HG02870 (cell line): Measurements from ENCODE around the gene ASS1.

Source experiments
- ATAC-seq: cut with Tn5 transposase; IDR thresholded peaks from one replicate; pipeline ENCODE4 v1.9.1; 2021; ENCODE audit warnings: mild to moderate bottlenecking, moderate library complexity; ENCODE audit not compliant: unreplicated experiment

Gene ASS1

DNA sequence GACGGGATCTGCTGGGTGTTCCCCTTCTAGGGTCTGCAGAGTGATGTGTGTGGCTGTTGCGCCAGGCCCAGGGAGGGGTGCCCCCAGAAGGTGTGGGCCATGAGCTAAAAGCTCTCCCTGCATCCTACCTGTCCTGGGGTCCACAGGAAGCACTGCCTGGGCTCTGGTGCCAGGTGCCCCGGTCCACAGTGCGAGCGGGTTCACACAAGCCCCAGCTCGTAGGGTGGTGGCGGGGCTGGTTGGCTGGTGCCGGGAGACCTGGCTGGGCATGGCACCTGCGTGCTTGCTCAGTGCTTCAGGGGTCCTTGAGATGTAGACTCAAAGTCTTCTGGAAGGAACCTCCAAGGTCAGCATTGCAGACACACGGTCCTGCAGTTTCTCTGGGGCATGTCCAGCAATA, 25.5 kb downstream of the ASS1 start:
- ATAC-seq = no peak

GRCh38 chr9:130470950-130471349, 26.2 kb downstream of the ASS1 start:
- ATAC-seq = no peak

GRCh38 chr9:130471411-130472183, 26.8 kb downstream of the ASS1 start:
- ATAC-seq = no peak

DNA sequence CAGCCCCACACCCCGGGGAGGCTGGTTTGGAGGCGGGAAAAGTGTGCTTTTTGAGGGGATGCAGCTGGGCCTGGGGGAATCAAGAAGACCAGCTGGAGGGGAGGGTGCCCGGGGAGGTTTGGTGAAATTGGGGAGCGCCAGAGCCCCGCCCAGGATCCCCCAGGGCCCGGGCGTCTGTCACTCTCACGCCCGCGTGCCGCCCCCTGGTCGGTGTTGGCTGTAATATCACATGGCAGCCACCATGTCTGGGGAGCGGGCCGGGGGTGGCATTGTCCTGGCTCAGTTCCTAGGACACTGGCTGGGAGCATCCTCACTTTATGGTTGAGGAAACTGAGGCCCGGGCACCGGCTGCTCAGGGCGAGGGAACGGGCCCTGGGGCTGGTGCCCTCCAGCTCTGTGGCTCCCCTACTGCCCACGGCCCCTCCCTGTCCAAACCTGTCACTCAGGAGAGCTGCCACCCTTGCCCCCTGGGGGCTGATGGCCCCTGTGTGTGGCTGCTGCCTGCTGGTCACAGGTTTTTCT, 27.5 kb downstream of the ASS1 start:
- no peak for ATAC-seq

DNA sequence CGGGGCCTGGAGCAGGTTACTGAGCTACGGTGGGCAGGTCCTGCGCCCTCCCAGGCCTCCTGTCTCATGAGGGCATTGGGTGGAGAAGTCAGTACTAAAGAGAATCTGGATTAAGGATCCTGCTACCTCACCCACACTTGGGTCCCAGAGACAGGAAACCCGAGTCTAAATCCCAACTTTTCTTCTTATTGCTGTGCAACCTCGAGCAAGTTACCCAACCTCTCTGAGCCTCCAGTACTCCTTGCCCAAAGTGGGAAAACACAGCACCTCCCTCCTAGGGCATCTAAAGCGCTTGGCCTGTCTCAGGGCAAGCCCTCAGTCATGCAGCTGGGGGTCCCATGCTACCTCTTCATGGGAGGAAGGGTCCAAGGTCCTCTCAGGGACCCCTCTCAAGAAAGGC, 28.2 kb downstream of the ASS1 start:
- ATAC-seq = no peak

- ATAC-seq = no peak
Measured at GRCh38 chr9:130473566-130473965, 28.8 kb downstream of the ASS1 start.

DNA sequence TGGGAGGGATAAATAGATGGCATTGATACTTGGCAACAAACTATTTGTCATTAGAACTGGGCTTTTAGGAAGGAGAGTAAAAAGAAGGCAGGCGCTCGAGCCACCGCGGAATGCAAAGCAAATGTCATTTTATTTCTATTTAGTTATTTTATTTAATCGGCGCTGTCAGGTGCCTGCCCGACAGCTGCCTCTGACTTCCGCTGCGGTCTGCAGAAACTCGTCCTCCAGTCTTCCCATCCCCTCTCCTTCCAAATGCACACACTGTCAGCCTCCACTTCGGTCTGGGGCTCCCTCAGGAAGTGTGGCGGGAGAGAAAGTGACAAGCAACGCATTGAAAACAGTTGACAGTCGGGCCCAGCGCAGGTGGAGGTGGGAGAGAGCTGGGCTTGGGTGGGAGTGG, 29.3 kb downstream of the ASS1 start:
- ATAC-seq = no peak

GRCh38 chr9:130476151-130476730, 31.5 kb downstream of the ASS1 start:
- ATAC-seq = no peak

GRCh38 chr9:130477564-130477963, 32.8 kb downstream of the ASS1 start:
- ATAC-seq = no peak

DNA sequence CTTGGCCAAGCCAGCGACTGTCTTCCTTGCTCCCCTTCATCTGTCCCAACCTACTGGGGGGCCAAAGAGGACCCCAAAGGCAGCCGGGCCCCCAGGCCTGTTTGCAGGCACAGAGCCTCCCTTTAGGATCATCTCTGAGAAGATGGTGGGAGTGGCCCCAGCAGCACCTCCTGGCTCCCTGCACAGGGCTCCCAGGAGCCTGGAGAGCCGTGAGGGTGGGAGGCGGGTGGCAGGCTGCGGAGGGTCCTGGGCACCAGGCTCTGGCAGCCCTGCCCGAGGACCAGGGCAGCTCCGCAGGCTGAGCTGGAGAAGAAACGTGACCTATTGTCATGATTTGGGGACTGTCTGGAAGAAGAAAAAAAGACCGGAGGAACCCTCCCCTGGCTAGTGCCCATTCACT, 33.4 kb downstream of the ASS1 start:
- ATAC-seq = no peak

DNA sequence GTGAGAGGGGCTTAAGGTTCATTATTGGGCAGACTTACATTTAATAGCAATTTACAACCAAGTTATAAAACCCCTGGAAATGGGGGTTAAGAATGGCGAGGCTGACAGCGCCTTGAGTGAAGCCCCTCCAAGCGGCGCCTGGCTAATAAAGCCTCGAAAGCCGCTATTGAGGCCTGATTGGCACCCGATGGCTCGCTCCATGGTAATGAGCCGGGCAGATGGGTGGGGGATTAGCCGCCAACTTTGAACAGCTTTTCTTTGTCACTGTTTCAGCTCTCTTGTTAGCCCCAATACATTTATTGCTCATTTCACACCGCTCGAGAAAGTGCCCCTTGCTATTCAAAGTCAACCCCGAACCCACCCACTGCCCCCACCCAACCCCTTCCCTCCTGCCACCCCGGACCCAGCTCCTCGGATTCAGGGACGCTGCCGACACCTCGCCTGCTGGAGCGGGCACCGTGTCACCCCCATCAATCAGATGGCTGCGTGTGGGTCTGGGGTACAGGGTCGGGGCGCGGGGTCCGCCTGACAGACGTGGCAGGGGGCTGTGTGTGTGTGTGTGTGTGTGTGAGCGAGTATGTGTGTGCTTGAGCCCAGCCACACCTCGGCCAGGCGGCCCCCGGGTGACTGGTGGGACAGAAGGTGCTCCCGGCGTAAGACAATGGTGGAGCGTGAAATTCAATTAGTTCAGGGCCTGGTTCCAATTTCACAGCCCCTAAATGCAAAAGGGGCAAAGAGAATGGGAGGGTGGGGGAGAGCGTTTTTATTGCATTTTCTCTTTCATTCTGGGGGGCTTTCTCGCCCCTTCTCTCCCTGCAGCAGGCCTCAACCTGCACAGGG, 34.2 kb downstream of the ASS1 start:
- no peak for ATAC-seq

GRCh38 chr9:130479587-130479986, 34.8 kb downstream of the ASS1 start:
- ATAC-seq = no peak

DNA sequence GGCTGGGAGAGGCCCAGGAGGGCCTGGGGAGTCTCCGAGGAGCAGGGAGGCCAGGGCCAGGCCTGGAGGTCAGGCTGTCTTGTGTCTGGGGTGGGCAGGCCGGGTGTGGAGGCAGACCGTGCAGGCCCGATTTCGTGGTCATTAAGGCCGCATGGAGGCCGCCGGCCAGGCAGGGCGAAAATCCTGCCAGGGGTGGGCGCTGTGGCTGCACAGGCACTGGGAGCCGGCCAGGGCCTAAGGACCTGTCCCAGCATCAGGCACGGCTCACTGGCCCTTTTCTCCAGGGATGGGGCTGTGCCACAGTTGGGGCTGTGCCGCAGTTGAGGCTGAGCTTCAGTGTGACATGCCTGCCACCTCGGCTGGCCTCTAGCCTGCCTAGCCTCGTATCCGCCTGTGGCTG, 35.9 kb downstream of the ASS1 start:
- ATAC-seq = no peak

DNA sequence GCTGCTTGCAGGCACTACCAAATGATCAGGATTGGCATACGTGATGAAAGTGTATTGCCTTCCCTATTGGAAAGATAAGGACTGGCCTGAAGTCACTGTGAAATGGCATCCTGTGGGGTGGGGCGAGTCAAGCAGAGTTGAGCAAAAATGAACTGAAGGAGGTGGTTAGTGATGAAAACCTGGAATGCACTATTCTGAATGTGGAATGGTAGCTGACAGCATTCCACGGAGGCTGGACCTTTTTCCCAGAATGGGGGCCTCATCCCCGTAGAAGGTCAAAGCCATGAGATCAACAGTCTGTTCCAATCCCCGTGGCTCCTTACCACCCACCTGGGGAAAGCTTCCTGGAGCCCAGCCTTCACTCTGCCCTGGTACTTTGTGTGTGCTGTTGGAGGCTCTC, 37.7 kb downstream of the ASS1 start:
- no peak for ATAC-seq

DNA sequence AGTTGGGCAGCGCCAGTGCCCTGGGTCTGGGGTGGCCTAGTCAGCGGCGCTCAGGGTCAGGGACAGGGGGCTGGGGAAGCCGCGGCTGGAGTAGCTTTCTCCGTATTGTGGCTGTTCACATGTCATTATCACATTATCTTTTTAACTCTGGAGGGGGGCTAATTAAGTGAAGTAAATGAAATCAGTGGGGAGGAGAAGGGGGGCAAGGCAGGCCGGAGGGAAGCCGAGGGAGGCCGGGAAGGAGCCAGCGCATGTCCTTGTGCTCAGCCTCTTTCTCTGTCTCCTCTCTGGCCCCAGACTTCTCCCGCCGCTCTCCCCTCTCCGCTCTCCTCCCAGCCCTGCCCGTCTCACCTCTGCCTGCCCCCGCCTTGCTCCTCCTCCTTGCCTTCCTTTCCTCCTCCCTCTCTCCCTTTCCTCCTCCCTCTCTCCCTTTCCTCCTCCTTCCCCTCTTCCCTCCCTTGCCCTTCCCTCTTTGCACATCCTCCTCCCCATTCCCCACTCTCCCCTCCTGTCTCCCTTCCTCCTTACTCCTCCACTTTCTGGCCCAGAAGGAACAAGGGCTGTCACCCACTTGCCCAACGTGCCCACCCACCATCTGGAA, 38.7 kb downstream of the ASS1 start:
- ATAC-seq = no peak

- no peak for ATAC-seq
Measured at GRCh38 chr9:130484362-130485072, 39.8 kb downstream of the ASS1 start.

GRCh38 chr9:130486103-130486502, 41.3 kb downstream of the ASS1 start:
- no peak for ATAC-seq

GRCh38 chr9:130487500-130487899, 42.7 kb downstream of the ASS1 start:
- ATAC-seq = no peak

DNA sequence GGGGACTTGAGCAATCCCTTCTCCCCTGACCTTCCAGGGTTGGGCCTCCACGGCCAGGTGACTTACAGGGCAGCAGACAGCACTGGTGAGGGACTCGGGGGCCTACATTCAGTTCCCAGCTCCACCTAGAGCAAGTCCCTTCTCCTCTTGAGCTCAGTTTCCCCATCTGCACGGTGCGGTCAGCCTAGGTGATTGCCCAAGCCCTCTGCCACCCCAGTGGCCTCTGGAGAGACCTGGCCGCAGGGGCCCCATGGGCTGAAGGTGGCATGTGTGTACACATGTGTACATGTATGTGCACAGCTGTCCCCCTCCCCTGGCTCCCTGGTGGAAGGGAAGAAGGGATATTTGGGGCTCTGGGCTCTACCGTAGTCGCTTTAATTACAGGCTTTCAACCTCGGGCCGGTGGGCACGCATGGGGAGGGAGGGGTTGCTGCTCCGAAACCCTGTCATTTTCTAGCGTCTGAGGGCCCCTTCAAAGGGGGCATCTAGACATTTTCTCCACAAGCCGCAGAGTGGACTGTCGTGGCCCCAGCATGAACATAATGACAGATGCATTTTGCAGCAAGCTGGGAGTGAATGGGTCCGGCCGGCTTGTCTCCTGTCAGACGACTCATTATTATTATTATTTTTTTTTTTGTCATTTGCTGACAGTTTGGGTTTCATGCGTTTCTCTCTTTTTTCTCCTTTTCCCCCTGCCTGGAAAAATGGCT, 44.0 kb downstream of the ASS1 start:
- no peak for ATAC-seq

GRCh38 chr9:130490981-130491380, 46.2 kb downstream of the ASS1 start:
- ATAC-seq = no peak
